ENCODE results near the gene KRTAP10-12.
"Not testable (repeated sequence)": the region's sequence is repeated elsewhere in the genome, so short reads cannot be mapped to it uniquely, and the experiment has no call there.

KRTAP10-12 gene

DNA sequence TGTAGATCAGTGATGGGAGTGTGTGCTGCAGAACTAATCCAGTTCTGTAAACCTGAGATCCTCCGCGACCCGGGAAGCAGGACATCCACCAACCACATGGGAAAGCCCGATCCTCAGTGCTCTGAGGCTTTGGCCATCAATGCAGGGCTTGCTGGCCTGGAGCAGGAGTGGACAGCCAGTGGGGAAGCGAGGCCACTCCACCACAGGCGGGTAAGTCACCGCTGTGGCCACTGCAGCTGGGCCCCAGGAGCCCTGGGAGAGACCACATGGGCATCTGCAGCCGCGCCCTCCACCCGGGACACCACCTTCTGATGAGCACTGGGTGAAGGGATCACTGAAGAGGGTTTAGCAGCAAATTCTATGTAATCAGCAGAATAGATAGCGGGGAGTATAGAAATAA lies 15.8 kb upstream of the KRTAP10-12 start:
- Histone ChIP-seq H3K36me3 (no peaks in the 10 kb centered on the region), H3K27me3 (peaks cover 0 to 7% of the 10 kb centered on the region in 2 donors), H3K4me3 (no peak overlapping the region), H3K4me1 (no peaks in the 10 kb centered on the region), H3K27ac (no peak overlapping the region), H3K9me3 (no peaks in the 10 kb centered on the region)
- no peak for TF ChIP-seq CTCF (IDR thresholded peaks at IDR 0.05)
- intact Hi-C loops (cut with DNase I; ENCODE audit: low total_unique reads), result no loop called here
- DNase-seq, result no peak

DNA sequence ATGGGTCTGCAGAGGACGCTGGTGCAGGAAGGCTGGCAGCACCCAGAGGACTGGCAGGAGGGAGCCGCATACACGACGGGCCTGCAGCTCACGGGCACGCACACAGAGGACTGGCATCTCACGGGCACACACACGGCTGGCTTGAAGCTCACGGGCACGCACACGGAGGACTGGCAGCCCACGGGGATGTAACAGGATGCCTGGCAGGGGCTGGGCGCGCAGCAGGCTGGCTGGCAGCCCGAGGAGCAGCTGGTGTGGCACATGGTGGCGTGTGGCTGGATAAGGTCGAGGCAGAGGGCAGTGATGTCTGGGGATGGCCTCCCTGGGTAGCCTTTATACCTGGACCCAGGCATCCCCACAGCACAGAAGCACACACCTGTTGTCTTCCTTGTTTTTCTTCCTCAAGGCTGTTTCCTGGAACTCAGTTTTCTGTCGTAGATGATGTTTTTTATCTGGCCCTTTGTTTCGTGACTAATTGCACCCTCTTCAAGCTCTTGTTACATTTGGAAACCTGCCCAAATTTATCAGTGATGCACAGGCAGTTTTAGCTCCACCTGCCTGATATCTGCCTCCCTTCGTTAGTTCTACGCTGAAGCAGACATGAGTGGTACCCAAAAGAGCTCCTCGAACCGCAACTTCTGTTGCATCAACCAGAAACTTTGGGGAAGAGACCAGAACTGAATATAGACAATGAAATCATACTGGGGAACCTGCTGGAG lies 15.0 kb upstream of the KRTAP10-12 start, which contains the start of gene KRTAP12-1:
Gene KRTAP12-1, minus strand, starts transcription at position 303 of the 719 bp plus-strand sequence. Its CDS starts 40 bp downstream, at position 263.
- Histone ChIP-seq H3K9me3 (no peaks in the 10 kb centered on the region), H3K27me3 (peaks cover 0 to 15% of the 10 kb centered on the region in 2 donors), H3K4me1 (no peaks in the 10 kb centered on the region), H3K36me3 (no peaks in the 10 kb centered on the region), H3K27ac (no peak within 1 kb of the TSS), H3K4me3 (no peak within 1 kb of the TSS)
- no peak for TF ChIP-seq CTCF (IDR thresholded peaks at IDR 0.05)
- intact Hi-C loops (cut with DNase I; ENCODE audit: low total_unique reads), result no loop called here
- DNase-seq, result peak in 1 of 2 donors; percentile 51

DNA sequence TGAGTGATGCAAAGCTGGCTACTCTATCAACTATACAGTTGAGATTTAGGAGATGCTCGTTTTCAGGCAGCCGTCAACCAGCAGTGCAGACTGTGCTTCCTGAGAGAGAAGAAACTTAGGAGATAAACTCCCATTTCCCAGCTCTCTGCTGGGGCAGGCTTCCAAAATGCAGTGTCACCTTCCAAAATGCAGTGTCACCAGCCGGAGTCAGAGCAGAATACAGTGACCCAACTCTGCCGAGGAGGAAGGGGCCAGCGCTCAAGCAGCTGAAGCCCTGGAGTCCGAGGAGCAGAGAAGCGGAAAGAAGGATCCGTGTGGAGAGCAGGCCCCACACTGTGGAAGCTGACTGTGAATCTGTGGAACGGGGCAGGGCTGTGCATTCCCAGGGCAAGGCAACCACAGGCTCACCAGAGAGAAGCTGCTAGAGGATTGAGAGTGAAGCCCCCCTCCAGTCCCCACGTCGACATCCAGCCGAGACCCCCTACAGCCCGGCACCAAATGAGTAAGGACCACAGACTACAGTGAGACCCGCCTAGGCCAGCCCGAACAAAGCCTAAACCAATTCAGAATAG lies 14.3 kb upstream of the KRTAP10-12 start:
- intact Hi-C loops (cut with DNase I; ENCODE audit: low total_unique reads), result no loop called here
- Histone ChIP-seq H3K9me3 (no peaks in the 10 kb centered on the region), H3K4me3 (no peak overlapping the region), H3K27ac (no peak overlapping the region), H3K27me3 (peaks cover 0 to 22% of the 10 kb centered on the region in 2 donors), H3K4me1 (no peaks in the 10 kb centered on the region), H3K36me3 (no peaks in the 10 kb centered on the region)
- no peak for TF ChIP-seq CTCF (IDR thresholded peaks at IDR 0.05)
- DNase-seq, result peak in 1 of 2 donors; percentile 54

DNA sequence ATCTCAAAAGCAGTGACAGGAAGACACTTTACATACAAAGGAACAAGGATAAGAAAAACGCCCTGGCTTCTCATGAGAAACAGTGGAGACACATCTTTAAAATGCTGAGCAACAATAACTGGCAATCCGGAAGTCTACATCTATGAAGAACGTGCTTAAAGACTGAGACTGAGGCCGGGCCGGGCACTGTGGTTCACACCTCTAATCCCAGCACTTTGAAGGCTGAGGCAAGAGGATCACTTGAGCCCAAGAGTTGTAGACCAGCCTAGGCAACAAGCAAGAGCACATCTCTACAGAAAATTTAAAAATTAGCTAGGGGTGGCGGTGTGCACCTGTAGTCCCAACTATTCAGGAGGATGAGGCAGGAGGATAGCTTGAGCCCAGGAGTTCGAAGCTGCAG lies 12.9 kb upstream of the KRTAP10-12 start:
- no peak overlapping the region for H3K27ac ChIP-seq
- H3K4me3 ChIP-seq, result no peak overlapping the region
- H3K27me3 ChIP-seq, result peaks cover 0 to 29% of the 10 kb centered on the region in 2 donors
- no peaks in the 10 kb centered on the region for H3K9me3 ChIP-seq
- intact Hi-C loops (cut with DNase I; ENCODE audit: low total_unique reads), result no loop called here
- TF ChIP-seq CTCF (IDR thresholded peaks at IDR 0.05), result no peak
- no peak for DNase-seq
- H3K36me3 ChIP-seq, result no peaks in the 10 kb centered on the region
- H3K4me1 ChIP-seq, result no peaks in the 10 kb centered on the region

DNA sequence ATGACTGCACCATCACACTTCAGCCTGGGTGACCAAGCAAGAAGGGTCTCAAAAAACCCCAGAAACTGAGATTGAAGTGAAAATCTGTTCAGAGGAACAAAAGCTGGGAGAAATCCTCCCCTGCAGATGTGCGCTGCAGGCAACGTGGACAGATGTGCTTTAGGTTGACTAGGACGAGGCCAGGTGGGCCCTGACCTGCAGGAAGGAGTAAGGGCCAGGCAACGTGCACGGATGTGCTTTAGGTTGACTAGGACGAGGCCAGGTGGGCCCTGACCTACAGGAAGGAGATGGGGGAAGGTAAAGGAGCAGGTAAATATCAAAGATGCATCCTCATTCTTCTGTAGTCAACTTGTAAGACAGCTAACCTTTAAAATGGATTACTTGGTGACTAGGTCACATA lies 12.5 kb upstream of the KRTAP10-12 start:
- no peaks in the 10 kb centered on the region for H3K36me3 ChIP-seq
- intact Hi-C loops (cut with DNase I; ENCODE audit: low total_unique reads), result no loop called here
- no peak for TF ChIP-seq CTCF (IDR thresholded peaks at IDR 0.05)

GRCh38 chr21:44685050-44685449 lies 11.9 kb upstream of the KRTAP10-12 start:
- H3K27ac ChIP-seq; H3K4me1 ChIP-seq; H3K4me3 ChIP-seq; H3K9me3 ChIP-seq; H3K36me3 ChIP-seq; intact Hi-C loops (cut with DNase I; ENCODE audit: low total_unique reads): not testable (repeated sequence)
- peaks cover 0 to 29% of the 10 kb centered on the region in 2 donors for H3K27me3 ChIP-seq
- DNase-seq, result peak in 1 of 2 donors; percentile 31

More for the DNA sequence above, 12.5 kb upstream of the KRTAP10-12 start:
- no peak for DNase-seq
- Histone ChIP-seq H3K9me3 (no peaks in the 10 kb centered on the region), H3K27ac (no peak overlapping the region), H3K27me3 (peaks cover 0 to 29% of the 10 kb centered on the region in 2 donors), H3K4me1 (no peaks in the 10 kb centered on the region), H3K4me3 (no peak overlapping the region)
